LoVo (cell line): ENCODE measurements around the gene SNX25.

Source experiments
- DNase-seq: peaks from one replicate; pipeline ENCODE4 v3.0.0-alpha.2; 2016; ENCODE audit warnings: low spot score

SNX25 gene

DNA sequence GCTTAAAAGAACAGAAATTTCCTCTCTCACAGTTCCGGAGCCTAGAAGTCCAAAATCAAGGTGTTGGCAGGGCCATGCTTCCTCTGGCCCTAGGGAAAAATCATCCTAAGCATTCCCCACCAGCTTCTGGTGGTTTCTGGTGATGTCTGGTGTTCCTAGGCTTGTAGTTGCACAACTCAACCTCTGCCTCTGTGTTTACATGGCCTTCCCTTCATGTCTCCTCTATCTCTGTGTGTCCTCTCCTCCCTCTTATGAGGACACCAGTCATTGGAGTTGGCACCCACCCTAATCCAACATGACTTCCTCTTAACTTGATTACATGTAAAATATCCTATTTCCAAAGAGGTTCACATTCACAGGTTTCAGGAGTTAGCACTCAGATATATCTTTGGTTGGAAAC, 170.9 kb downstream of the SNX25 start:
- DNase-seq, result no peak

DNA sequence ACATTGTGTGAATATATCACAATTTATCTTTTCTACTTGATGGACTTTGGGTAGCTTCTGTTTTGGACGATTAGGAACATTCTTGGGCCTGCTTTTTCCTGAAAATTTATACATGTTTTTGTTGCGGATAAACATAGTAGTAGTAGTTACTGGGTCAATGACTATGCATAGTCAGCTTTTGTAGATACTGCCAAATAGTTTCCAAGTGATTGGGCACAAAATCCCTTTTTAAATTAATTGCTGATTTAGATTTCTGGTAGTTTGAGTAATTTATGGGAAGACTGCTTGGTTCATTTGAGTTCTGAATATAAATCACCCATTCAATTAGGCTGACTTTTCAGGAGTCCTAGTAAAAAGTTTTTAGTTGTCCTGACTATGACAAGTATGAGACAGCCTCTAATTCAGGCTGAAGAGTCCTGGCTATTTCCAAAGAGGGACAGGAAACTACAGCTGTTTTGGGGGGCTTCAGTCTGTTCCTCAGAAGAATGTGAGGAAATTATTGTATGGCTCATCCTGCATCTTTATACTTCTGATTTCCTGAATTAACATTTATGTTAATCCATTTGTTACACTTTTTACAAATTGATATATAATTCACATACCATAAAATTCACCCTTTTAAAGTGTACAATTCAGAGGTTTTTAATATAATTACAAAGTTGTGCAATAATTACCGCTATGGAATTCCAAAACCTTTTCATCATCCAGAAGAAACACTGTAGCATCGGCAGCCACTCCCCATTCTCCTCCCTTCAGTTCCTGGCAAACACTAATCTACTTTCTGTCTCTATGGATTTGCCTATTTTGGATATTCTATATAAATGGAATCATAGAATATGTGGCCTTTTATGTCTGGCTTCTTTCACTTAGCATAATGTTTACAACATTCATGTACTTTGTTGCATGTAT, 172.1 kb downstream of the SNX25 start:
- DNase-seq, result no peak

DNA sequence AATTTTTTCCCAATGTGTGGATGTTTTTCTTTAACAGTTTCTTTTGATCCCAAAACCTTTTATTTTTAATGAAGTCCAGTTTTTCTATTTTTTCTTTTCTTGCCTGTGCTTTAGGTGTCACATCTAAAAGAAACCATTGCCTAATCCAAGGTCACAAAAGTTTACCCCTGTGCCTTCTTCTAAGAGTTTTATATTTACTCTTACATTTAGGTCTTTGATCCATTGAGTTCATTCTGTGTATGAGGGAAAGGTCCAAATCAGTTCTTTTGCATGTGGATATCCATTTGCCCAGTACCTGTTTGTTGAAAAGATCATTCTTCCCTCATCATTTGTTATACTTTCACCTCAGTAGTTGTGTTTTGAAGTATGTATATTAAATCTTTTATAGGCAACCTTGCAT, 173.4 kb downstream of the SNX25 start:
- DNase-seq, result no peak

DNA sequence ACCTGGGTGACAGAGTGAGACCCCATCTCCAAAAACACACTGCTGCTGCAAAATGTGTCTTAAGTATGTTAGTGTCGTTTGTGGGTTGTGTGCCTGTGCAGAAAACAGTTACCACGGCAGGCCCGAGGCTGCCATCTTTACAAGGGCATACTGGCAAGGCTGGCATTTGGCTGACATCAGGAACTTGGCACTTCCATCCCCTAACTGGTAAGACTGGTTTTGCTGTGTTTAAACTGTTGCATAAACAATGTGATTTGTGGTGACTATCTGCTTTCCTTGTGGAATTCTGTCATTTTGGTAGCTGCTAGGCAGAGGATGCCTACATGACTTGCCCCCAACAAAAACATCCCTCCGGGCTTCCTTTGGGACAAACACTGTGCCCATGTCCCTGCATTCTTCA, 174.1 kb downstream of the SNX25 start:
- DNase-seq, result peak; percentile 21

DNA sequence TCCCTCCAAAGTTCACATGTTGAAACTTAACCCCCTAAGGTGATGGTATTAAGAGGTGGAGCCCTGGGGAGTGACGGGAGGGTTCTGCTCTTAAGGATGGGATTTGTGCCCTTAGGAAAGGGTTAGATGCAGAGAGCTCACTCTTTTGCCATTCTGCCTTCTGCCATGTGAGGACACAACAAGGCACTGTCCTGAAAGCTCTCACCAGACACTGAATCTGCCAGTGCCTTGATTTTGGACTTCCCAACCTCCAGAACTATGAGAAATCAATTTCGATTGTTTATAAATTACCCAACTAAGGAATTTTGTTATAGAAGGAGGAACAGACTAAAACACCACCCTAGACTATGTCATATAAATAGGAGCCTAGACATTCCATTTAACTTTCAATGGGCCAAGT, 174.7 kb downstream of the SNX25 start:
- no peak for DNase-seq

DNA sequence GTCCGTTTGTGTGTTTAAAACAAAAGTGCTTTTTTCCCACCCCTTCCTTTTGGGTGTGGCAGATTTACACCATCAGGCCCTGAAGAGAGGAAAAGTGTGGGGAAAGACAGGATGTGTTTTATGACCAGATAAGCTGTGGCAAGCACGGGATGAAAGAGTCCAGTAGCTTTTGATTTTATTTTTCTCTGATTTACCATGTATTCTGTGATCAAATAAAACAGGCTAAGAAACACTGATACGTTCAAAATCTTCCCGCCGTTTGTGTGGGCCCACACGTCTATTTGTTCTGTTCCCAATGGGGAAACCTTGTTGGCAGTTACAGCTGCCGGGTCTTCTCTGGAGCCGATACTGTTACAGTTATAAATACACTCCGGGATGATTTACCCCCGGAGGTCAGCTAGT, 175.5 kb downstream of the SNX25 start:
- DNase-seq, result no peak

DNA sequence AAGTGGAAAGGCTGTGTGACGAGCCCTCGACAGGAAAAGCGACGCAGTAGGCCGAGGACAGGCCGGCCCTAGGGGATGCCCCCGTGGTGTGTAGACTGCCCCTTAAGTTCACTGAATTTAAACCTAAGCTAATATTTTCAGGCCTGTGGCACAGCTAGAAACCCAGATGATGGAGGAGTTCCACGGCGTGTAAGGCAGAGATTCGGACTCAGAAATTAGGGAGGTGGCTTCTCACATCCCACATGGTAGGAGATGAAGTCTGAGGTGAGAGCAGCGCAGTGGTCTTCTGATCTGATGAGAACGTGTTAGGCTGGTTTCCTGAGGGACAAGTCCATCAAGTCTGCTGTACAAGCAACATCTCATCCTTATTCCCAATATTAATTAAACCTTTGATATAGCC, 178.6 kb downstream of the SNX25 start:
- DNase-seq, result no peak

DNA sequence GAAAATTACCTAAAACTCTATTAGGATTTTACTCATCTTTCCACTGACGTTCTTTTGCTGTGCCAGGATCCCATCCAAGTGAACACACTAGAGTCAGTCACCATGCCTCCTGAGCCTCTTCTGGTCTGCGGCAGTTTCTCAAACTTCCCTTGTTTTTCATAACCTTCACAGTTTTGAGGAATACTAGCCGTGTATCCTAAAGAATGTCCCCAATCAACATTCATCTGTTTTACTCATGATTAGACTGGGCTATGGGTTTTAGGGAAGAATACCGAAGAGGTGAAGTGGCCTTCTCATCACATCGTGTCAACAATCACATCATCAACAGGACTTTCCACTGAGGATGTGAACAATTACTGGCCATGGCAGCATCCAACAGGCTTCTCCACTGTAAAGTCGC, 181.5 kb downstream of the SNX25 start:
- no peak for DNase-seq

DNA sequence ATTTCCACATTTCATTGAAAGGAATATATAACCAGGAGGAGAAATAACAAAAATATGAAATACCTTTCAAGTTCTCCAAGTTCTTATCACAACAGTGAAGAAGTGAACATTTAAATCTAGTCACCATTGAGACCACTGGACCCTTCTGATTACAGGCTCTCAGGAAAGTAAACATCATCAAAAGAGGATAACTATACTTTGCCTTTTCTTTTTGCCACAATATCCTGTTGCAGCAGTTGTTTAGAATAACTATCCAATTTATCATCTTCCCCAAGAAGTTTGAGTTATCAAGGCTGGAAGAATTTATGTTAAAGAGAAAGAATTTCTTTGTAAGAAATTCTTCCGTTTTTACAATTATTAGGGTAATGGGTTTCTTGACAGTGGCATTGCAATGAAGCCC, 182.8 kb downstream of the SNX25 start:
- DNase-seq, result no peak

DNA sequence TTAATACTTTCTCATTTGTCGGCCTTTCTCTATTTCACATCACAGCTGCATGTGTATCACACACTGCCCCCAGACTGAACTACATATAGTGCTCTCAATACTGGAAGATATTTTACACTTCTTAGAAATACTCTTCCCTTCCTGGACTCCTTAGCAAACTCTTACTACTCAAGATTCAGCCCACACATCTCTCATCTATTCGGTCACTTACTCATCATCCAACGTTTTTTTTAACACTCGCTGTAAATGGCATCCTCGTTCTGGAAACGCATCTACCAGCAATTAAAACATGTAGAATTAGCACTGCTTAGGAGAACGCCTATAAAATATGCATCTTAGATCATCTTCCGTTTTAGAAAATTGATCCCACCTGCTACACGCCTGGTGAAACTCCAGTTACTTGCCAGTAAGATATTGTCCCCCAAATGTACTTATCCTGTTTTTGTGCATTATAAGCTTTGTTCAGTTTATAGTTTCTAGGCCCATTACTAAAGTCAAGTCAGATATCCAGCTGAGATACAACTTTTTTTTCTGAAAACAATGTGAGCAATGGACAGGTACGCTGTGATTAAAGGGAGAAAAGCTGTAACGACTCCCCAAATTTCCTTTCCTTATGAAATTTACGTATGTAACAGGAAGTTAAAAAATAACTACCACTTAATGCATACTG, 185.3 kb downstream of the SNX25 start:
- DNase-seq, result no peak

DNA sequence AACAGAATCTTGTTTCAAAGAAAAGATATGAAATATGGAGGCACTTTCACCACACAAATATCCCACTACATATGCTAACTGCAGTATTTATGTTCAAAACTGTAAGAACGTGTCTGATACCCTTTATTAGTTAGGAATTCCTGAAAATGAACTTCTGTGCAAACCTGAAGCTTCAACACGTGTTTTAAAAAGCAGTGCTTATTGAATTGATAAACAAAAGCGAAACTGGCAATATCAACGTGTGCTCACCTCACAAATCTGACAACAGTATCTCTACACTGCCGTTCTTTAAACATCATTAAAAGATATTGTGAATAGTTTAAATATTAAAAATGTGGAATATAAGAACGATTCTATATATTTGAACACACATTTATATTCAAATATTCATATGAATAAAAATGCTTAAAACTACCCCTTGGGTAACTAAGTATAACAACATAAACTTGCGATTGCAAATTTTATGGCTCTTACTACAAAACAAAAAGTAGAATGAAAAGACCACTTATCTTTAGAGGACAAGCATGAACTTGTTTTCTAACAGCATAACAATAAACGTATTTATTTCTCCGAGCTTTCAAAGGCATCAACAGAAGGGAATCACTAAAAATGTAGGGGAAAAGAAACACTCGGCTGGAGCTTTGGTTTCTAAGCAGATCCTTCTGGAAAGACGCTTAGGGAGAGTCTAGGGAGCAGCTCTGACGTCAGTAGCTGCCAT, 186.0 kb downstream of the SNX25 start, which contains the start of gene LRP2BP:
Gene LRP2BP (minus strand): TSS at position 687 of the 718 bp plus-strand sequence. CDS start 17,738 bp downstream, outside the sequence.
- peak; percentile 81 for DNase-seq

DNA sequence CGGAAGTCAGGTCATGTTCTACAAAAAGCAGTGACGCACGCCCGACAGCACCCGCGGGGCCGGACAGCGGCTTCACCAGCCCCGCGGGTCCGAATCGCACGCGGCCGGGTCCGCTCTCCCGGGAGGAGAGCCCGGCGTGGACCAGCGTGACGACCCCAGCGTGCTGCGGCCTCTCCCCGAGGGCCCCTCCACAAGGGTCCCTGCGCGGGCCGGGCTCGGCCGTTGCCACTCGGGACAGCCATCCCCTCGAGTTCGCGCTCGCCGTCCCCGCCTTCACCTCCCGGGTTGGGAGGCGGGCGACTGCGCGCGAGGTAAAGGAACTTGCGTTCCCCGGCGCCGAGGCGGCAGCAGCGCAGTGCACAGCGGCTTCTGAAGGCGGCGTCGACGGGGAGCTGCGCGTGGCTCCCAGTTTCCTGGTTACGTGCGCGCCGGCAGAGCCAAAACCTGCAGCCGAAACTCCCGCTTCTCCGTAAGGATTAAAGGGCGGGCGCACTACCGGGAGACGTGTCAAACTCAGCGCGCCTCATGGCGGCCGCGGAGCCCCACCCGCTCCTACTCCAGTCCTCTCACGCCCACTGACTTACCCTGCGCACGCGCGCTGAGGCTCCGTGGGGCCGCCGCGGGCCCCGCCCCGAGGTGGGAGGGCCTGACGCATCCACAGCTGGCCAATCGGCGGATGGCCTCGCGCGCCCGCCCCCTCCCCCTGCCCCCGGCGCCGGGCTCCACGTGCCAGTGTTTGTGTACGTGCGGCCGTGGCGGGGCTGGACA, 186.7 kb downstream of the SNX25 start:
- peak; percentile 96 for DNase-seq

DNA sequence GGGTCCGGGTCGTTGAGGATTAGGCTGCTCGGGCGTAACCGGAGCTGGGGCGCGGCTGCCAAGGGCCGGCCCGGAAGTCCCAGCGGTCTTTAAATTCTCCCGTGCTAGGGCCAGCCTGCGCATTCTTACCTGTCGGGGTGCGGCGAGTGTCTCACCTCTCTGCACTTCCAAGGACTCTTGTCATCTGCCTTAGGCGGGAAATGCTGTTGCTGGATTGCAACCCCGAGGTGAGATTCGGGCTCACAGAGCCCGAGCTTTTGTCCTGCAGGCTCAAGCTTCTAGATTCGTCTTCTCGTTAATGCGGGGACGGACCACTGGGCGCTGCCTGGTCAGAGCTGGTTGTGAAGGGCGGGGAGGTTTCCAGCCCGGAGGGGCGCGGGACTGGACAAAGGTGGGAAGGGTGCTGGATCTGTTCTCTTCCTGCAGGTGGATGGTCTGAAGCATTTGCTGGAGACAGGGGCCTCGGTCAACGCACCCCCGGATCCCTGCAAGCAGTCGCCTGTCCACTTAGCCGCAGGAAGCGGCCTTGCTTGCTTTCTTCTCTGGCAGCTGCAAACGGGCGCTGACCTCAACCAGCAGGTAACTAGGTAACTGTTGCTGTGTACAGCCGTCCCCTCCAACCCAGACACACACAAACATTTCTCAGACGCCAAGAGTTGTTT, 187.5 kb downstream of the SNX25 start, which contains the start of gene ANKRD37:
Gene ANKRD37 (plus strand): TSS at position 118 of the 662 bp plus-strand sequence. CDS start 83 bp downstream, at position 201.
- peak; percentile 11 for DNase-seq

DNA sequence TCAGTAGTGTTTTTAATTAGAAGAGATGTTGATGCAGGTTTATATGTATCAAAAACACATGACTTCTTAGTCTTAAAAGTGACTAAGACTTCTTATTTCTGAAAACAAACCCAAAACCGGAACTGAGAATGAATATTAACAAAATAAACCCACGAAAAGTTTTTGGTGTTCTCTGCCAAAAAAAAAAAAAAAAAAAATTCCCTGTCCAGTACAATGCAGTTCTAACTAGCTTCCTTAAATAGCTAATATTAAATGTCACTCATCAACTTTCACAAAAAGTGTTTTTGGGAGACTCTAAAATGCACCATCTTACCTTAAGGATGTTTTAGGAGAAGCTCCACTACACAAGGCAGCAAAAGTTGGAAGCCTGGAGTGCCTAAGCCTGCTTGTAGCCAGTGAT, 189.2 kb downstream of the SNX25 start:
- no peak for DNase-seq

DNA sequence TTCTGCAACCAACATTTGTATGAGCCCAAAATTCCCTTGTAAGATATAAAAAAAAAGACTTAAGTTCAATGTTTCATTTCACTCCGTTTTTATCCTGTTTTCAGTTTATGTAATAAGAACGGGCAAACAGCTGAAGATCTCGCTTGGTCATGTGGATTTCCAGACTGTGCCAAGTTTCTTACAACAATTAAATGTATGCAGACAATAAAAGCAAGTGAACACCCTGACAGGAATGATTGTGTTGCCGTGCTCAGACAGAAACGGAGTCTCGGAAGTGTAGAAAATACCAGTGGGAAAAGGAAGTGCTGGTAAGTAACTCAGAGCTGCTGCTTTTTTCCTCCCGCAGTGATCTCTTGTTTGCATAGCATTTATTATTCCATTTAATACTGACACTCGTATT, 190.1 kb downstream of the SNX25 start:
- no peak for DNase-seq

DNA sequence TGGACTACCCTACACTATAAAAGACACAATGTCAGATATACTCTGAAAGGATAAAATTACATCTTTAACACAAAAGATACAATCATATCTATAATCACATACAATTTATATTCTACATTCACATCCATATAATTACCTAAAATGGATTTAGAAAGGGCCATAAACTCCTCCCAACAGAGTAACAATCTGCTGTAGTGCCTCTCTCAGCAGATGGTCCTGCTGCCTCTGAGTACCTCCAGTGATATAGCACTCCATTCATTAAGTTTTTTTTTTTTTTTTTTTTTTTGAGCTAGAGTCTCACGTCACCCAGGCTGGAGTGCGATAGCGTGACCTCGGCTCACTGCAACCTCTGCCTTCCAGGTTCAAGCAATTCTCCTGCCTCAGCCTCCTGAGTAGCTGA, 194.6 kb downstream of the SNX25 start:
- DNase-seq, result no peak

DNA sequence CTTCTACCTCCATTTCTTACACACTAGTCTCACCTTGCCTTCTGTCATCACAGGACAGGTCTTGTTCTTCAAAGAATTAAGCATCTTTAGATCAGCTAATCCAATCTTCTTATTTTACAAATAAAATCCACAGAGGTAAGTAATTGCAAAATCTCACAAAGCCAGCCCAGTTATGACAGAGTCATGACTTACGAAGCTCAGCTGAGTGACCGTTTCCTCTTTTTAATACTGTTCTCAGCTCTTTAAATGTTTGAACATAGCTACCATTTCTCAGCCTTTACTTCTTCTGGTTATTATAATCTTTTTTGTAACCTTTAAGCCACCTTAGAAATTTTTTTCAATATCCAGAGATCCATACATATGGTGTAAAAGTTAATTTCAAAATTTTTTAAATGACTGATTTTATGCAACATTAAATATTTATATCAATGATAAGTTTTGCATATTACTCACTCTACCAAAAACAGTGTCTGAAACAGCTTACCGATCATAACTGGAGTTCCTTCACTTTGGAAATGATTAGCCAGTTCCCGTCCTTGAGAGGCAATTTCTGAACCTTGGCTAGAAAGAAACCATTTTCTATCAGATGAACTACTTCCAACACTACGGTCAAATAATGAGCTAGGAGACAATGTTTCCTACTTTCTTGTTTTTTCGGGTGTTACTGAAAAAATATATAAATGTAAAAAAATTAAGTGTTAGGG, 196.1 kb downstream of the SNX25 start:
- no peak for DNase-seq

DNA sequence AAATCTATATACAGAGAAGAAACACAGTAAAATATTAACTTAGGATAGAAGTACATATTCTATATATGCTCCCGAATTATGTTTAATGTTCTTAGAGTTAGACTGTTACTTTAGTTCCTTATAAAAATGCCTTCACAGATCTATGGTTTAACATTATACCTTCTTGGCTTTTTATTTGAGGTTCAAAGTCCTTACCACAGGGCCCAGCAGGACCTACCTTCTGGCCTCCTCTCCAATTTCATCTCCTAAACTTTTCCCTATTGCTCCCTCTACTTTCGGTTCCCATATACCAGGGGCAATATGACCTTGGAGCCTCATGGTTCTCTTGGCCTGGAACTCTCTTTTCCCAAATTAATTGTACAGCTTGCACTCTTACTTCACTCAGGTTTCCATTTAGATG, 199.0 kb downstream of the SNX25 start:
- DNase-seq, result no peak

DNA sequence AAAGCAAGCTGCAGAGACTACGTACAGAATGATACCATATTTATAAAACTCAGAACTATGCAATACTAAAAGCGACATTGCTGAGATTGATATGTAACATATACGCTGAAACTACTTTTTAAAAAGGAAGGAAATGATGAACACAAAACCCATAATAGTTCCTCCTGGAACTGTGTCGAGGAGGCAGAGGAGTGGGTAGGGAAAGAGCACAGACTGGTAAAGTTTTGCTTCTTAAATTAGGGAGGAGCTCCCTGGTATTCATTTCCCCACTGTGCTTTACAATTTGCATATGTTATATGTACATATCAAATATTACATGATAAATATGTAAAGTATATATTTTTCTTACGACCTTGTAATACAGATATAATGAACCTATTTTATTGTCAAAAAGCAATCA, 202.5 kb downstream of the SNX25 start:
- no peak for DNase-seq

DNA sequence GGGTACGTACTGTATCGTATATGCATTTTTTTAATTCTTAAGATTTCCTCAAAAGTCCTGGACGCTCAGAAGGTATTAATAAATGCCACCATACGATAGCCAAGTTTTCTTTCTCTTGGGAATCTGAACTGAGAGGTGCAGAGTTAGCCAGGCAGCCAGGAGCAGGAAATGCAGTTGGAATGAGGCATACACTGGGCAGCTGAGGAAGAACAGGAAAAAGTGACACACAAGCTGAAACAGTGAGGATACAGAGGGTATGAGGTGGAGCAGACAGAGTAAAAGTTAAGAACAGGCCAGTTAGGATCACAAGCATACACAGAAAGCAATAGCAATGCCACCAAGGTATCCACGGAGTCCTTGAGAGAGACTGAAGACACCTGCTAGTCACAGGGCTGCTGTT, 203.0 kb downstream of the SNX25 start:
- no peak for DNase-seq
